Fibroblast of the aortic adventitia (primary cell): ENCODE data around the gene PGLYRP1. TPM values are rescaled to one million over a fixed set of nuclear protein-coding genes. Genes with fewer than 3 reads are reported as not detected.

Experiments
- DNase-seq: peaks from one replicate; pipeline ENCODE4 v3.0.0-alpha.2; 2010; ENCODE audit warnings: low read depth
- H3K4me3 ChIP-seq: 2 replicates; pipeline ENCODE4 v1.5.1; 2011; ENCODE audit warnings: low read depth, mild to moderate bottlenecking, control low read depth, low read length, moderate library complexity
- total RNA-seq: library from RNA; depleted of rRNA; stranded (reverse); fragments of >200 nt; gene quantifications from 2 replicates; pipeline ENCODE4 v1.2.3, GENCODE V29; 2012; ENCODE audit warnings: low replicate concordance
- TF ChIP-seq, protein P1 (sequence below): IDR thresholded peaks from 2 replicates; pipeline ENCODE4 v1.5.1; 2011; ENCODE audit warnings: mild to moderate bottlenecking, low read length, control low read depth, inconsistent platforms; ENCODE audit not compliant: insufficient read depth

The PGLYRP1 gene
- total RNA-seq, 1 donor: not detected

DNA sequence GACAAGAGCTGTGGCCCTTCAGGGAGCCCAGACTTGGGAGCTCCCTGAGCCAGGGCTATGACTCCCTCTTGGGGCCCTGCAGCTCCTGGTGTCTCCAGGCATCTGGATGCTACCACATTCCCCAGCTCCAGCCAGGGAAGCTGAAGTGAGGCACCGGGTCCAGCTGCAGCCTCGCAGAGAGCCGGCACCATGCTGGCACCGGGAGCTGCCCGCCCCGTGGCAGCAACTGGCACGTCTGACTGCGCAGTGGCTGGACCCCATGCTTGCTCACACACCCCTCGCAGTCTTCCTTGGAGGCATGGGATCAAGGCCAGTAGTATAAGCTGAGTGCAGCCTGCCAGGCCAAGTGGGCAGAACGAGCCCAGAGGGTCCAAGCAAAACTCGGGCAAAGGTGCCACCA, 10.5 kb upstream of the PGLYRP1 start:
- TF ChIP-seq, protein P1, sequence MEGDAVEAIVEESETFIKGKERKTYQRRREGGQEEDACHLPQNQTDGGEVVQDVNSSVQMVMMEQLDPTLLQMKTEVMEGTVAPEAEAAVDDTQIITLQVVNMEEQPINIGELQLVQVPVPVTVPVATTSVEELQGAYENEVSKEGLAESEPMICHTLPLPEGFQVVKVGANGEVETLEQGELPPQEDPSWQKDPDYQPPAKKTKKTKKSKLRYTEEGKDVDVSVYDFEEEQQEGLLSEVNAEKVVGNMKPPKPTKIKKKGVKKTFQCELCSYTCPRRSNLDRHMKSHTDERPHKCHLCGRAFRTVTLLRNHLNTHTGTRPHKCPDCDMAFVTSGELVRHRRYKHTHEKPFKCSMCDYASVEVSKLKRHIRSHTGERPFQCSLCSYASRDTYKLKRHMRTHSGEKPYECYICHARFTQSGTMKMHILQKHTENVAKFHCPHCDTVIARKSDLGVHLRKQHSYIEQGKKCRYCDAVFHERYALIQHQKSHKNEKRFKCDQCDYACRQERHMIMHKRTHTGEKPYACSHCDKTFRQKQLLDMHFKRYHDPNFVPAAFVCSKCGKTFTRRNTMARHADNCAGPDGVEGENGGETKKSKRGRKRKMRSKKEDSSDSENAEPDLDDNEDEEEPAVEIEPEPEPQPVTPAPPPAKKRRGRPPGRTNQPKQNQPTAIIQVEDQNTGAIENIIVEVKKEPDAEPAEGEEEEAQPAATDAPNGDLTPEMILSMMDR: no peak
- H3K4me3 ChIP-seq: no peak overlapping the region
- no peak for DNase-seq

DNA sequence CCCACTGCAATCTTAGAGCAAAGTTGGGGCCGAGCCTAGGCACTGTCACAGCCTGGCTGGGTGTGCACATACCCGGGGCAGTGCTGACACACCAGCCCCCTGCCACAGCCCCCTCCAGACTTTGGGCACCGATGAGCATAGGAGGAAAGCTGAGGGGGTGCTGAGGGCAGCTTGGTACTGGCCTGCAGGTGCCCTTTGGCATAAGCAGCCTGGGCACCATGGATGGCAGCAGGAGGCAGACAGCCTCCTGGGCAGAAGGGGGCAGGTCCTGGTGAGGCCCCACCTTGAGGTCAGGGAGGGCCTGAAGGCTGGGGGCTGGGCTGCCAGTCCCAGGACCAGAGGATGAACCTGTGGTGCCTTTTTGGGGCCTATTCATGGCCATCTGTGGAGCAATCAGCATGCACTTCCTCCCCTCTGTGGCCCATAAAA, 9.8 kb upstream of the PGLYRP1 start:
- TF ChIP-seq, protein P1: no peak
- no peak overlapping the region for H3K4me3 ChIP-seq
- no peak for DNase-seq

DNA sequence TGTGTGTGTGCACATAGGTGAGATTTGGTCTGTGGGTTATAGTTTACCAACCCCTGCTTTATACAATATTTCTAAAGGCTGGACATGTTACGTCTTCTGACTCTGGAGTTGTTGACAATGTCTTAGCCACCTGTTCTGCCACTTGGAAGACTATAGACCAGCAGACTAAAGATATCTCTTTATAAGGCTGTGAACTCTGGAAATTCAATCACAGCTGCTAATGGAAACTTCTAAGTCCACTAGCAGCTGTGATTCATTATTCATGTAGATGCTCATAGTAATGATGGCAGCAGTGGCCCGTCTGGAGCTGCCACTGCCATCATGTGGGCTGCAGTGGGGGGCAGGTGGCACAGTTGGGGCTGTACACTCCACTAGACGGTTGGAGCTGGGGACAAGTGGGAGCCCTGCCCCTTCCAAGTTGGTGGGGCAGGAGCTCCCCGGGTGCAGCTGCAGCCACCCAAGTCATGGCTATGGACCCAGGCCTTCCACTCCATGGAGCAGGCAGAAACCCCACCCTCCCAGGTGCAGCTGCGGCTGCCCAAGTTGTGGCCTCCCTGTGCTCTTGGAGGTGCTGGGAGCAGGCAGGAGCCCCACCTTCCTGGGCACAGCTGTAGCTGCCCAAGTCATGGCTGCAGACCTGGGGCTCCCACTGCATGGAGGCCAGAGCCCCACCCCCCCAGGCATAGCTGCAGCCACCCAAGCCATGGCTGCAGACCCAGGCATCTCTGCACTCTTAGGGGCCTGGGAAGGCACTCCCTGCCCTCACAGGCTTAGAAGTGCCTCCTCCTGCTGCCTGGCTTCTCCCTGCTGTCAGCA, 9.1 kb upstream of the PGLYRP1 start:
- H3K4me3 ChIP-seq: no peak overlapping the region
- DNase-seq: no peak
- TF ChIP-seq, protein P1: no peak

DNA sequence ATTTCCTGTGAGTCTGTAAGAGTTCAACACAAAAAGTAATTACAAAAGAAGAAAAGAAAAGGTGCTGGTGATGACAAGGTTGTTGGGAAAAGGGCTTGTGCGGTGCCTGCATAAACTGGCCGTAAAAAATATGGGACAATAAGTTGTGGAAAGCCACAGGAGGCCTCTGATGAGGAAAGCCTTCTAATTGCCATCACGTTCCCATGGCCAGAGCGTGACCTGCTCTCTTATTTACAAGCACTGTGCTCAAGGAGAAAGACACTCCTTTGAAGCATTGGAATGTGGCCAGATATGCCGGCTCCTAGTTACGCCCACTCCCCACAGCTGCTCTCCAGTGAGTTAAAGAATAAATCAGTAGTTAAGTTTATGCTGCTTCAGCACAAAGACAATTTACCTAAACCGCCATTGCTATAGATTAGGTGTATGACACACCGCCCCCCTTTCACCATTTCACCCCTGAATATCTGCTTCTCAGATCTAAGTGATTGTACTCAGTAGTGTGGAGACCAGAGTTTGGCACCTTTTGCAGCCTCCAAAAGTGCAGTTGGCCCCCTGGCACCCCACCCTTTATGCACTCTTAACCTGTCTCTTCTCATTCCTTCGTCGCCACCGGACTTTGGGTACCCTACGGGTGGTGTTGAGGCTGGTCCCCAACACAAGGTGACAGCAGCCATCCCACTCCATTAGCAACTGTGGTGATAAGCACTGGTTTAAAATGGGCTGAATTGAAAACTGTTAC, 8.1 kb upstream of the PGLYRP1 start:
- TF ChIP-seq, protein P1: no peak
- DNase-seq: no peak
- H3K4me3 ChIP-seq: no peak overlapping the region

DNA sequence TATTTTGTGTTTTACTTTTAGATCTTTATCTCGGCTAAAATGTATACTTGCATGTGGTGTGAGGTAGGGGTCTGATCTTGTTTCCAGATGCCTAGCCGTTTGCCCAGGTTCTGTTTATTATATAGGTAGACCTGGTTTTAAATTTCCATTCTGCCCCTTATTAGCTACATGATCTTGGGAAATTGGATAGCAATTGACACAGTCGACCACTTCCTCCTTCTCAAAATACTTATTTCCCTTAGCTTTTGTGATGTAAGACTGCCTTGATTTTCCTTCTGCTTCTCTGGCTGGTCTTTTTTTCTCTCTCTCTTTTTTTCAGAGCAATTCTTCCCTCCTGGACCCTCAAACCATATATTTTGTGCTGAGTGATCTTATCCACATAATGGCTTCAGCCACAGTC, 3.0 kb upstream of the PGLYRP1 start:
- DNase-seq: no peak
- H3K4me3 ChIP-seq: no peak overlapping the region
- TF ChIP-seq, protein P1: no peak

DNA sequence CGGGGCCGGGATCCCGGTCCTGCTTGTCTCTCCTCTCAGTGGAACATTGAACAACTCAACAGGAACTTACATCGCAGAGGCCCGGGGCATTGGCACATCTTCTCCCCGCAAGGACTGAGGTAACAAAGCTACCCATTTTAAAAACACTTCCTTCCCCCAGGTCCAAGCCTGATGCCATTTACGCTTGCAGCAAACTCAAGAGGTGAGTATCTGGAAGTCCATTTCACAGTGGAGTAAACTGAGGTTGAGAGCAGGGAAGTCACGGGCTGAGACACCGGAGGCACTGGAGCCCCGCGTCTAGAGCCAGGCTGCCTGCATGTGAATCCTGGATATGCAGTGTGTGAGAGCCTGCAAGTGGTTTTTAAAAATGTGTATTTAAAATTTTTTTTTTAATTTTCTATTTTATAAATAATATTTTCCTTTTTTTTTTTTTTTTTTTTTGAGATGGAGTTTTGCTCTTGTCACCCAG, 492 bp upstream of the PGLYRP1 start:
- TF ChIP-seq, protein P1: no peak
- H3K4me3 ChIP-seq: no peak overlapping the region
- no peak for DNase-seq
